Transverse colon (tissue), 4 donors: ENCODE data around the gene ABHD12.

Experiments used
- CTCF ChIP-seq, 5 experiments: fragments of 200-600 bp in 3 of 5; fragments of 450-650 bp in 2 of 5; sonication (generic) in 3 of 5; IDR thresholded peaks; 1 replicate in 2 of 5; 2 replicates in 3 of 5; pipeline ENCODE4 v1.5.1; 2016 to 2017; ENCODE audit warnings: antibody characterized with exemption in 5 of 5, inconsistent platforms in 3 of 5, mild to moderate bottlenecking in 2 of 5, moderate library complexity in 1 of 5
- EP300 ChIP-seq: sonication (generic); formaldehyde crosslinking; IDR thresholded peaks from one replicate; pipeline ENCODE4 v1.6.1; 2017; ENCODE audit warnings: antibody characterized with exemption, low read depth
- POLR2A ChIP-seq: fragments of 450-650 bp; IDR thresholded peaks from one replicate; pipeline ENCODE4 v1.6.1; 2016; ENCODE audit warnings: antibody characterized with exemption, mild to moderate bottlenecking, moderate library complexity
- POLR2AphosphoS5 ChIP-seq, 3 donors: sonication (generic); formaldehyde crosslinking; IDR thresholded peaks; one replicate each; pipeline ENCODE4 v1.6.1; 2016; ENCODE audit warnings: antibody characterized with exemption in 3 of 3

- TF ChIP-seq CTCF (IDR thresholded peaks at IDR 0.05) (no peak), POLR2AphosphoS5 (IDR thresholded peaks at IDR 0.05) (no peak), POLR2A (no peak), EP300 (no peak)
Observed at GRCh38 chr20:25319241-25320034, 71.2 kb downstream of the ABHD12 start.
